KBM-7 (cell line): ENCODE measurements around the gene FTO.

Experiments
- DNase-seq: peaks from one replicate; pipeline ENCODE4 v3.0.0-alpha.2; 2015
- in situ Hi-C: fragments of 300-500 bp; cut with MboI; formaldehyde crosslinking; loops from 2 replicates; pipeline ENCODE4 v1.14.3; 2020; ENCODE audit warnings: low sequenced_read_pairs, low pct_unique_long_range_greater_than_20kb, mixed read lengths

The FTO gene

DNA sequence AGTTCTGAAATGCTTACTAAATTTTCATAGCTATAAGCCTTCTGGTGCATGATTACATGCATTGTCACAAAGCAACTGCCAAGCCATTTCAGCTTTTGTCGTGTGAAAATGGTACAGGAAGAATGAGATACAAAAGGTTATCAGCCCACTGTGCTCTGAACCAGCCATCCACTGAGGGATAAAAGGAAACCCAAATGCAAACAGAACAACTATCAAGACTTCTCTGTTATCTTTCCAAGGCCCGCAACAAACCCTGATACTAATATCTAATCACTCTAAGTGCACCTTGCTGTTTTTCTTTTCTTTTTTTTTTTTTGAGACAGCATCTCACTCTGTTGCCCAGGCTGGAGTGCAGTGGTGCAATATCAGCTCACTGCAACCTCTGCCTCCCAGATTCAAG lies 109.0 kb downstream of the FTO start:
- in situ Hi-C loops = no loop called here

DNA sequence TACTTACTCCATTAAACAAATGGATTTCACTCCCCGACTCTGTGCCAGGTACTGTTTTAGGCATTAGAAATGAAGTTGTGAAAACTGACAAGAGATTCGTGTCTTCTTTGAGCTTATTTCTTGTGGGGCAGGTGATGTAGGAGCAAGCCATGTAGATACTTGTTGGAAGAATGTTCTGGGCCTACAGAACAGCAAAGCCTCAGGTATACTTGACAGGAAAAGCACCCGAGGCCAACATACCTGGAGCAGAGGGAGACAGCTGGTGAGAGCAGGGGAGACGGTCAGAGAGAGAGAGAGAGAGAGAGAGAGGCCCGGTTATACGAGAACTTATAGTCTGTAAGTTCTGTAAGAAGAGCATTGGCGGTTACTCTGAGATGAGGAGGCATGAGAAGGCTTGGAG lies 110.8 kb downstream of the FTO start:
- in situ Hi-C loops = no loop called here

More for the DNA sequence above, 109.0 kb downstream of the FTO start:
- no peak for DNase-seq

DNA sequence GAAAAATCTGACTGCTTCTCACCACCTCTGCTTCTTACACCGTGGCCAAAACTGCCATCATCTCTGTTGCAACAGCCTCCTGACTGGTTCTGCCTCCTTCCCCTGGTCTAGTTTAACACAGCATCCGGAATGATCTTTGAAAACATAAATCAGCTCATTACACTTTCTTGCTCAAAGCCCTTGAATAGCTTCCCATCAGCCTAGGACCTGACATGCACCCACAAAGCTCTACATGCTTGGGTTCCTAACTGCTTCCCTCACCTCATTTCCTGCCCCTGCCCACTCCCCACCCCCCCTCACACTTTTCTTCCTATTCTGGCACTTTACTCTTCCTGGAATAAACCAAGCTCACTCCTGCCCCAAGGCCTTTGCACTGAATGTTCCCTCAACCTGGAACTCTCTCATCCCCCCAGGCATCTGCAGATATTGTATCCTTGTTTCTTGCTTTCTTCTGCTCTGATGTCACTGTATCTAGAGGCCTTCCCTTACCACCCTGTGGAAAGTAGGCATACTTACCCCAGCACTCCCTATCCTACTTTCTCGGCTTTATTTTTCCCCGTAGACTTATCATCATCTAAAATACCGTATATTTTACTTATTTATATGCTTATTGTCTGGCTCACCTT lies 112.4 kb downstream of the FTO start:
- in situ Hi-C loops = no loop called here
- DNase-seq = no peak

More for the DNA sequence above, 110.8 kb downstream of the FTO start:
- no peak for DNase-seq

DNA sequence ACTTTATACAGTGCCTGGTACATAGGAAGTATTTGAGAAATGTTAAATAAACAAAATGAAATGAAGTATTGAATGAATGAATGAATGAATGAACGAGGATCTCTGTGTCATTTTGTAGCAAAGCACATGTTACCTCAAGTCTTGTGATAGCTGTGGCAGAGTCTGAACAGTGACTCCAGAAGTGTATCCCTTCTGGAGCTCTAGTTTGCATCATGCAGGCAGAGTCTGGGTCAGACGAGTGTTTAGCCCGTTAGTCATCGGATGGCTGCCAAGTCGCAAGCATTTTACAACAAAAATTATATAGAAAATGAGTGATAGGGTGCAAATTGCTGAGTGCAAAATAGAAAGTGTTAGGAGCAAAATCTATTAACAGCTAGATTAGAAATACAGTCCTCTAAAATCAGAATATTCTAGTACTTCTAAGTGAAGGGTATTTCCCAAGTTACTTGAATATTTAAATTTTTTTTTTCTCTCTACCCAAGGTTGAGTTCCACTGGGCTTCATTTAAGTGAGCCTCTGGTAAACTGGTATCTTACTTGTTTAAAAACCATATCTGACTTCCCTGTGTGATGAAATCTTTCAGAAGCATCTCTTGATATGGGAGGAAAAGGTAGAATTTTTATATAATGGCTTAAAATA lies 113.3 kb downstream of the FTO start:
- no peak for DNase-seq
- in situ Hi-C loops = no loop called here

DNA sequence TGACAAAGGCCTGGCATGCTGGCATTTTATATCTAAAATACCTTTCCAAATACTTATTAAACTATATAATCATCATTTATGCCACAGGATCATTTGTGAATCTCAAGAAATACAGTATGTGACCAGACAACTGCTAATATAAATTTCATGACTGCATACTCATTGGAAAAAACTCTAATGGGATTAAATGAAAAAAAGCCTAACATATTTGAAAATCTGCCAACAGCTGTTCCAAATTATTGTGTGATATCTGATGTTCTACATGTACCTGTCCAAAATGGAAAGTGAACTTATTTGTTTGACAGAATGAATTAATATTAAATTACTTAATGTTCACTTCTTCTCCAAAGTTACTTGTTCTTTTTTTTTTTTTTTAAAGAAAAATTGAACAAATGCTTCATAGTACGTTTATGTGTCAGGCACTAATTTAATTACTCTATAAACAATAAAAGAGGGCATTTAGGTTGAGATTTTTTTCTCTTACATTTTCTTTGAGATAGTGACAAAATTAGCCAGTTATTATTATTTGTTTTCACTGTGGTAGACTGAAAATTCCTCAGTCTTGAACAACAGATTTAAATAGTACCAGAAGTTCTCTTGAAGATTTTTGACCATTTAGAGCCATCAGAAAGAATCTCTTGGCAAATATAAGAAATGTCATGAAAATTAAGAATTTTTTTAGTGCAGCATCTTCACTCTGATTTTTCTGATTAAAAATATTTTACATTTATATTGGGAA lies 114.0 kb downstream of the FTO start:
- in situ Hi-C loops = no loop called here
- DNase-seq = no peak

DNA sequence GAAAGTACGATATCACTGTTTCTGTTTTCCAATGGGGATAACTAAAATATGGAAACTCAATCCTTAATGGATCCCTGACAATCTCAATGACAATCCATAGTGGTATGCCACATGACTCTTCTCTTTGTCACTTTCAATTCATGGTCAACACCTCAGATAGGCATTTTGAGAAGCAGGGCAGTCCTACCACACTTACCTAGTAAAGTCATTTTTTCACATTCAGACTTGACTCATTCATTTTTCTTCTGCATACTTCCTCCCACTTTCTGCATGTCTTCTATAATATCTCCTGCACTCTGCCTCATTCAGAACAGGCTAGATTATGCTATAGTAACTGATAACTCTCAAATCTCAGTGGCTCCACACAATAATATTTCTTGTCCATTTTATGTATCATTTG lies 117.5 kb downstream of the FTO start:
- in situ Hi-C loops = no loop called here

DNA sequence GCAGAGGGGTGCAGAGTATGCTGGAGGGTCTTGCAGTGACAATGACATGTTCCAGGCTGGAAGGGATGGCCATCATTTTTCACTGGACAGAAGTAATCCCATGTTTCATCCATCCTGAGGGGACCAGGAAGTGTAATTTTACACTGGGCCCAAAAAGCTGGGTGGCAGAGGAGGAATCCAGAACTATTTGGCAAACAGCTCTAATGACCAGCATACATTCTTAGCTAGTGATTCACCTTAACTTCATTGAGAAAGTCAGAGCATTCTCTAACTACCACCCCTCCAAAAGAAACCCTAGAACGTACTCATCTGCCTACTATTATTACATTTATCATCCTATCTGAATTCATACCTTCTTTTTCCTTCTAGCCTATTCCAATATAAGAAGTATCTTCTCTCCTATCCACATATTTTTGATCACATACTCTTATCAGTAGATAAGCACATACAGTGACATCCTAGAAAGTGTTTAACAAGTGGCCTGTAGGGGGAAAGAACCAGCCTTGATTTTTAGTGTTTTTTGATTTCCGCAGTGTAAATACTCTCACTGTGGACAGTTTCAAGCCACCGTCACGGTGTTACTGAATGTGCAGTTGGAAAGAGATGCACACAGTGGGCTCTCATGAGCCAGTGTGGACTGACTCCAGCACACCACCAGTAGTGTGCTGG lies 118.1 kb downstream of the FTO start:
- in situ Hi-C loops = no loop called here
- DNase-seq = no peak

More for the DNA sequence above, 117.5 kb downstream of the FTO start:
- DNase-seq = no peak

DNA sequence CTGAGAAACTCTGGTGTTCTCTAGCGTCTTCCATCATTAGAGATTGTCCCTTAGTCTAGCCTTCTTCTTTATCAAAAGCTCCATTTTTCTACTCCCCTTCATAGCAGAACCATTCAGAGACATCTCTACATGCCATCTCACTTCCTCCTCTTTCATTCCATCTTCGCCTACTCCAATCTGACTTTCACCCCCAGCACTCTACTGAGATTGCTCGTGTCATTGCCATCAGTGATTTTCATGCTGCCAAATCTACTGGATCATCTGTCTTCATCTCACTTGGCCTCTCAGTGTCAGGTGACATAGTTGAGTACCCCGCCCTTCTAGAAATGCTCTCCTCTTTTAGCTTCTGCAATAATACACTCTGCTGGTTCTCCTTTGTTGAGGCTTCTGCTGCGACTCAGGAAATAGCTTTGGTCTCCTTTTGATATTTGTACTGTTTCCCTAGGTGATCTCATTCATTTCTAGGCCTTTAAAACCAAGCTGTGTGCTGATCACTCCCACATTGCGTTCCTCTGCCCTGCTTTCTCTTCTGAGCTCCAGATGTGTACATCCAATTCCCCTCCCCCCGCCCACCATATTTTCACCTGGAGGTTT lies 119.1 kb downstream of the FTO start:
- in situ Hi-C loops = no loop called here
- DNase-seq = peak; percentile 94

DNA sequence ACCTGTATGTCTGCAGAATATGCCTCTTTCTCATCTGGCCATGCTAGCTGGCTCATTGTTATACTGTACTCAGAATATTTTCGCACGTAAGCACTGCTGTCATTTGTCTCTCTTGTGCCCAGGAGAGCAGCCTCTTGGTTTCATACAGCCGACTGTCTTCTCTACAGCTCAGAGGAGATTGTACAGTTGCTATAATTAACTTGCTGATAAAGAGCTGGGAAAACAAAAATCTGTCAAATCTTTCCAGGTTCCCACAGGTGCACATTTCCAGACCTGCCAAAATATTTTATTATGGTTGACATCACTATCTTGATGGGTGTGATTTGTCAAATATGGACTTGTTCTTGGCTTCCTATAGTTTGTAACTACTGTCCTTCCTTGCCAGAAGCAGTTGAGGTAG lies 122.7 kb downstream of the FTO start:
- DNase-seq = no peak
- in situ Hi-C loops = no loop called here

DNA sequence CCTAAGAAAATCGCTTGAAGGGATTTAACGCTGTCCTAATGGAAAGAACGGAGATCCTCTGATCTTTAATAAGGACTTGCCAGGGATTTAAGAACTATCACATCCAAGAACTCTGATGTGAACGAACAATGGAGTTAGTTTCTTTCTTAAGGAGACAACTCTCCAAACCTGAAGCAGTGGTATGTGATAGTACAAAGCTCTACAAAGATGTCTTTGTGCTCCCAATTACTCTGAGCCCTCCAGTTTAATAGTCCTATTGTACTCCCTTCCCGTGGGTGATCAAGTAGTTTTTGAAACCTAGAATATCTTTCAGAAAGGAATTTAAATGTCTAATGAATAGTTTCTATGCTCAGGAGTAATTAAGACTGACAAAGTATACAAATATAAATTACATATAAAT lies 123.8 kb downstream of the FTO start:
- in situ Hi-C loops = no loop called here

DNA sequence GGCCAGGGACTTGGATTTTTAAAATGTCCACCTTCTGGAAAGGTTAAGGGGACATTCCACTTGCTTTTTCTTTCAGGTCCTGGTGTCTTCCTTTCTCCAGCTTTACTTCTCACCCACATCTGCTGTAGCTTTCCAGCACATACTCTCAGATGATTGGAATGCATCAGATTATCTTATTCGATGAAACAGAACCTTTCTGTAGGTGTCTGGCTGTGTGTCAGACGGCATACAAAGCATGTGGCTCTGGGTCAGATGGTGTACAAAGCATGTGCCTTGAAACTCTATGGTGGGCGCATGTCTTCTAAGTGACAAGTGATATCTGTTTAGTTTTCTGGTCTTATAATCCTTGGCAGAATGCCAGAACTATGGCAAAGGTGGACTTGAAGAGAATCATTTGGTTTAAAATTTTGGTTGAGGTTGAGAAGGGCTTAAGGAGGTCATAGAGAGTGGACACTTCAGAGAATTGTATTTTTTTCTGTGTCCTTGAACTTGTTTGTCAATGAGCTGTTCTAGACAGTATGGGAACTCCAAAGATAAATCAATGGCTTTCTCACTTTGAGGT lies 125.3 kb downstream of the FTO start:
- in situ Hi-C loops = no loop called here

More for the DNA sequence above, 123.8 kb downstream of the FTO start:
- DNase-seq = no peak

DNA sequence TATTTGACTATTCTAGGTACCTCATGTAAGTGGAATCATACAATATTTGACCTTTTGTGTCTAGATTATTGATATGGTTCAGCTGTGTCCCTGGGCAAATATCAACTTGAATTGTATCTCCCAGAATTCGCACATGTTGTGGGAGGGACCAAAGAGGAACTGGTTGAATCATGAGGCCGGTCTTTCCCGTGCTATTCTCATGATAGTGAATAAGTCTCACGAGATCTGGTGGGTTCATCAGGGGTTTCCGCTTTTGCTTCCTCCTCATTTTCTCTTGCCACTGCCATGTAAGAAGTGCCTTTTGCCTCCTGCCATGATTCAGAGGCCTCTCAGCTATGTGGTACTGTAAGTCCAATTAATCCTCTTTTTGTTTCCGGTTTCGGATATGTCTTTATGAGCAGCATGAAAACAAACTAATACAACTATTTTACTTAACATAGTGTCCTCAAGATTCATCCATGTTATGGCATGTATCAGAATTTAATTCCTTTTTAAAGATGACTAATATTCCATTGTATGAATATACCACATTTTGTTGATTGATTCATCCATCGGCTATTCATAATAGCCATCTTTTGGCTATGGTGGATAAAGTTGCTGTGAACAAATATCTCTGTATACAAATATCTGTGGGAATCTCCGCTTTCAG lies 129.1 kb downstream of the FTO start:
- DNase-seq = no peak
- in situ Hi-C loops = no loop called here

More for the DNA sequence above, 125.3 kb downstream of the FTO start:
- no peak for DNase-seq

DNA sequence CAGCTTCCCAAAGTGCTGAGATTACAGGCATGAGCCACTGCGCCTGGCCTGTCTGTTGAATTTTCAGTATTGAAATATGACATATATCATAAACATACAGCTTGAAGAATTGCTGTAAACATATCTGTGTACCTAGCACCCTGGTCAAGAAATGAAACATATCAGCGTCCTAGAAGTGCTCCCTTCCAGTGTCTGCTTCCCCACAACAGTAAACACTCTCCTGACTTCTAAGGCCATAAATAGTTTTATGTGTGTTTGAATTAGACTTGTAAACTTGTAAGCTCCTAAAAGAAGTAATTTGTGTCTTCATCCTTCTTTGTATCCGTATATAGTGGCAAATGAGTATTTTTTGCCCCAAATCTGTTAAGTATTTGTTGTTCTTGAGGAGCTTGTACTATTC lies 132.2 kb downstream of the FTO start:
- in situ Hi-C loops = no loop called here
- no peak for DNase-seq

DNA sequence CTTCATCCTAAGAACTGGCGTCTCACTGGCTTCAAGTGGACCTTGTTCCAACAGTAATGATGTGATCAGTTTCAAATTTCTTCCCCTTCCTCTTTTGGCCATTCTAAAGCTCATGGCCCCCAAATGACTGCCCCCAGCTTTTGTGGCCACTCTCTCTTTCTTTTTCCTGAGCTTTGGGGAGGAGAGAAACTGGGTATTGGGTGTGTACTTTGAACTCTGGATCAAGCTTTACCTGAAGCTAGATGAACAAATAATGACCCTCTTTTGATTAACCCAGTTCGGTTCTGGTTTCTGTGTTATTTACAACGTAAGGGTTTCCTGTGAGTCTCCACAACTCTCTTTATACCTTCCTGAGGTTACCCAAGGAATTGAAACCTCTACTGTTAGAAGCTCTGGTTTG lies 132.7 kb downstream of the FTO start:
- in situ Hi-C loops = no loop called here
- no peak for DNase-seq

DNA sequence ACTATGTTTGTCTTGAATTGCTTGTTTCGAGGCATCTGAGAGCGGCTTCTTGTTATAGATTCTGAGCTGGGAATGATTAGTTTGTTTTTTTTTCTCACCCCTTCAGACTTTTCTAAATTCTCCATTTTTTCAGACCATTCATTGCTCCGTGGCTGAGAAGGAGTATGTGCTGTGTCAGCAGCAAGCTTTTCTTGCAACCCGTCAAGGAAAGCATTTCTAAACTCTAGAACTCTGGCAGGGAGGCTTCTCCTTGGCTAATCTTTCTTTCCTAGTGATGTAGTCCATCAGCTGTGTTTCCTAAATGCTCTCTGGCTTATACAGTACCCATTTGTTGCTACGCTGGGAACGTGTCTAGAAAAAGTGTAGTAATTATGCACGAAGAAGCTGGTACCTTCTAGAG lies 133.5 kb downstream of the FTO start:
- in situ Hi-C loops = no loop called here
- no peak for DNase-seq

DNA sequence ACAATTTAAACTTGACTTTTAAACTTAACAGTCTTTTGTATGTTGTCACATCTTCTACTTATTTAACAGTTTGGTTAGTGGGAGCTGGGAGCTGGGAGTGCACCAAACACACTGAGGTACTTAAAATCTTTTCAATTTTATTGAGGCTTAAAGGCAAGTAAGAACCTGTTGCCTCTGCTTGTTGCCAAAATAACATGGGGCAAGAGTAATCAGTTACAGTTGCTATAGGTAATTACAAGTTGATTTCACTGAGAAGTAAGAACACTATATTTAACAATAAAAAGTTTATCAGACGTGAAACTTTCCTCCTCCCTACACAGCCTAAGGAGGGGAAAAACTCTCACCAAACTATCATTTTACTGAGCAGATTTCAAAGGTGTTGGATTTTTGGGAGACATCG lies 135.2 kb downstream of the FTO start:
- DNase-seq = no peak
- in situ Hi-C loops = no loop called here

DNA sequence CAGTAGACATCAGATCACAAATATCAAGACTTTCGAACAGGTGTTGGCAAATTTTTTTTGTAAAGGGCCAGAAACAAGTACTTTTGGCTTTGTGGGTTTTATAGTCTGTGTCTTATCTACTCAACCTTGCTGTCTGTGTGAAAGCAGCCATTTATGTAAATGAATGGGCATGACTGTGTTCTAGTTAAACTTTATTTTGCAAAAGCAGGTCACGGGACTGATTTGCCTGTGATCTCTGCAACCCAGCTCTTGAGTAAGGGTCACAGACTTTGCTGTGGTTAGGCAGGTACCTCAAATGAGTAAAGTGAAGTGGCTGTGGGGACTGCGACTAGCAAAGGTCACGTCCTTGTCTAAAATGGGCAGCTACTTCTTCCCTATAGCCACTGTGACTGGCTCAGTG lies 136.5 kb downstream of the FTO start:
- in situ Hi-C loops = no loop called here
- DNase-seq = no peak

DNA sequence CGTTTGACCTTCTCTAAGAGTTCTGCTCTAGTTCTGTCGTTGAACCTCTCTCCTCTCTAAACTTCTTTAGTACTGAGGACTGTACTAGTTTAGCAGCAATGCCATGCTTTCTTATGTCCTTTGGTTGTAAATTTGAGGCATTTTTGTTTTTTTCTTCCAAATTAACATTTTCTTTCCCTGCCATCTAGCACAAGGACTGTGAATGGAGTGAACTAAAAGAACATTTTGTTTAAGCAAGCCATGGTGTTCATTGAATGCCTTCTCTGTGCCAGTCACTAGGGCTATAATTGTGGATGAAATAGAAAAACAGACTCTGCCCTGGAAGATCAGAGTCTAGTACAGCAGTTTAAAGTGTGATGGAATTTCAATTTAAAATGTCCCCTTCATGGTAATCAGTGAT lies 137.9 kb downstream of the FTO start:
- DNase-seq = no peak
- in situ Hi-C loops = no loop called here

DNA sequence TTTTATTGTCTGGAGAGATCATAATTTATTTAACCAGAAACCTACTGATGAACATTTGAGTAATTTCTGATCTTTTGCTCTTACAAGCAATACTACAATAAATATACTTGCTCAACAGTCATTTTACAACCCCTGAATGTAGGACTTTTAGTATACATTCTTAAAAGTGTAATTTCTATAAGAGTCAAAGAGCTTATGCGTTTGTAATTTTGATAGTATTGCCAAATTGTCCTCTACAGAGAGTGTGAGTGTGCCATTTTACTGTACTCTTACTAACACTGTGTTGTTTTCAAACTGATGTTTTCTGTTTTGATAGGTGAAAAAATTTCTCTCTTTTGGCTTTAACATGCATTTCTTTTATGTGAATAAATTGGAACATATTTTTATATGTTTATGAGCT lies 139.1 kb downstream of the FTO start:
- in situ Hi-C loops = no loop called here
- no peak for DNase-seq
